NB4 (cell line): ENCODE measurements around the gene ZNF662.

Experiments
- POLR2A ChIP-seq: IDR thresholded peaks from 2 replicates; pipeline ENCODE4 v1.6.1; 2011; ENCODE audit warnings: mild to moderate bottlenecking; ENCODE audit not compliant: insufficient read length; ENCODE audit errors: extremely low read depth
- TF ChIP-seq, protein P1 (sequence below): IDR thresholded peaks from one replicate; pipeline ENCODE4 v1.5.1; 2012; ENCODE audit warnings: low read depth, low read length
- TF ChIP-seq, protein P2 (sequence below): IDR thresholded peaks from 2 replicates; pipeline ENCODE4 v1.6.1; 2011; ENCODE audit warnings: low read depth, low read length

DNA sequence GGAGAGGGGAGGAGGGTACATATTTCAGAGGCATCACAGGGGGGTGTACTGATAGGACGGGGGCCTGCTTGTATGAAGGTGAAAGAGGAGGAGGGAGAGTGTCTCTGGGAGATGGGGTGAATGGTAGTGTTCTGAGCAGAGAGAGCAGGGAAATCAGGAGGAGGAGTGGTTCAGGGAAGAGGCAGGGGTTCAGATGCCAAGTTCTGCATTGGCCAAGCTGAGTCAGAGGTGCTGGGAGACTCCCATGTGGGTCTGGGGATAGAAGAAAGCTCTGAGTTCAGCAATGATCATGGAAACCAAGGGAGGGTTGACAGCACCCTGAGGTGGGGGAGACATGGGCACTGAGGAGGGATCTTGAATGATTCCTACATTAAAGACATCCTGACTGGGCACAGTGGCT is 33.2 kb upstream of the ZNF662 start:
- no peak for TF ChIP-seq POLR2A
- TF ChIP-seq, protein P1, sequence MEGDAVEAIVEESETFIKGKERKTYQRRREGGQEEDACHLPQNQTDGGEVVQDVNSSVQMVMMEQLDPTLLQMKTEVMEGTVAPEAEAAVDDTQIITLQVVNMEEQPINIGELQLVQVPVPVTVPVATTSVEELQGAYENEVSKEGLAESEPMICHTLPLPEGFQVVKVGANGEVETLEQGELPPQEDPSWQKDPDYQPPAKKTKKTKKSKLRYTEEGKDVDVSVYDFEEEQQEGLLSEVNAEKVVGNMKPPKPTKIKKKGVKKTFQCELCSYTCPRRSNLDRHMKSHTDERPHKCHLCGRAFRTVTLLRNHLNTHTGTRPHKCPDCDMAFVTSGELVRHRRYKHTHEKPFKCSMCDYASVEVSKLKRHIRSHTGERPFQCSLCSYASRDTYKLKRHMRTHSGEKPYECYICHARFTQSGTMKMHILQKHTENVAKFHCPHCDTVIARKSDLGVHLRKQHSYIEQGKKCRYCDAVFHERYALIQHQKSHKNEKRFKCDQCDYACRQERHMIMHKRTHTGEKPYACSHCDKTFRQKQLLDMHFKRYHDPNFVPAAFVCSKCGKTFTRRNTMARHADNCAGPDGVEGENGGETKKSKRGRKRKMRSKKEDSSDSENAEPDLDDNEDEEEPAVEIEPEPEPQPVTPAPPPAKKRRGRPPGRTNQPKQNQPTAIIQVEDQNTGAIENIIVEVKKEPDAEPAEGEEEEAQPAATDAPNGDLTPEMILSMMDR = no peak
- TF ChIP-seq, protein P2, sequence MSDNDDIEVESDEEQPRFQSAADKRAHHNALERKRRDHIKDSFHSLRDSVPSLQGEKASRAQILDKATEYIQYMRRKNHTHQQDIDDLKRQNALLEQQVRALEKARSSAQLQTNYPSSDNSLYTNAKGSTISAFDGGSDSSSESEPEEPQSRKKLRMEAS = no peak
